Left lung (tissue), 10 donors: Measurements from ENCODE around the gene ACP3. TPM values are rescaled to one million over a fixed set of nuclear protein-coding genes. Genes with fewer than 3 reads are reported as not detected.
"Not testable (repeated sequence)": the region's sequence is repeated elsewhere in the genome, so short reads cannot be mapped to it uniquely, and the experiment has no call there.

ENCODE experiments used
- ATAC-seq: fragments of 200-7000 bp; cut with Tn5 transposase; one replicate; pipeline ENCODE4 v1.9.1; 2020; ENCODE audit warnings: moderate library complexity
- DNase-seq, 4 donors: peaks; one replicate each; pipeline ENCODE4 v3.0.0-alpha.2; 2013 to 2020
- H3K27ac ChIP-seq, 2 donors: fragments of 200-600 bp; sonication (generic) in 1 of 2; one replicate each; pipeline versions ENCODE4 v1.5.0 to v1.8.0; 2020 to 2021
- H3K27me3 ChIP-seq, 2 donors: fragments of 200-600 bp; sonication (generic) in 1 of 2; one replicate each; pipeline versions ENCODE4 v1.5.0 to v1.8.0; 2020 to 2021
- H3K36me3 ChIP-seq, 2 donors: fragments of 200-600 bp; sonication (generic) in 1 of 2; one replicate each; pipeline versions ENCODE4 v1.5.0 to v1.8.0; 2020 to 2021
- H3K4me1 ChIP-seq, 2 donors: fragments of 200-600 bp; one replicate each; pipeline ENCODE4 v1.8.0; 2021
- H3K4me3 ChIP-seq, 2 donors: fragments of 200-600 bp; sonication (generic) in 1 of 2; one replicate each; pipeline versions ENCODE4 v1.5.0 to v1.8.0; 2020 to 2021; ENCODE audit warnings: mild to moderate bottlenecking in 1 of 2
- H3K9me3 ChIP-seq, 2 donors: fragments of 200-600 bp; sonication (generic) in 1 of 2; one replicate each; pipeline versions ENCODE4 v1.5.0 to v1.8.0; 2020 to 2021
- intact Hi-C, 2 donors: fragments of 100-400 bp; cut with DNase I; formaldehyde crosslinking; loops; one replicate each; pipeline versions ENCODE4 v1.11.2 to v1.14.2; 2022
- polyA plus RNA-seq, 6 donors: library from polyadenylated mRNA; unstranded; fragments of 120-200 nt; gene quantifications; one replicate each; pipeline ENCODE4 v1.2.1, GENCODE V29; 2013; ENCODE audit not compliant: insufficient read length in 6 of 6
- total RNA-seq, 2 donors: library from RNA; stranded (reverse); fragmentation: NEBNext Ultra II Directional; extraction: Animal tissue kit (Norgen Biotek cat#: 25700); gene quantifications; one replicate each; pipeline ENCODE4 v1.2.1, GENCODE V29; 2021
- TF ChIP-seq, protein P1 (sequence below), 2 donors: fragments of 200-600 bp; sonication (generic) in 1 of 2; IDR thresholded peaks; one replicate each; pipeline versions ENCODE4 v1.5.0 to v1.8.0; 2021; ENCODE audit warnings: antibody characterized with exemption in 2 of 2
- donor health status: DM: no; HTN: yes; CAD: no.
- donor health status: DM: no; HTN: no; CAD: no.

The ACP3 gene
- total and polyA plus RNA-seq, 8 donors, result 2.7 to 24.3 (median 4.6) TPM

DNA sequence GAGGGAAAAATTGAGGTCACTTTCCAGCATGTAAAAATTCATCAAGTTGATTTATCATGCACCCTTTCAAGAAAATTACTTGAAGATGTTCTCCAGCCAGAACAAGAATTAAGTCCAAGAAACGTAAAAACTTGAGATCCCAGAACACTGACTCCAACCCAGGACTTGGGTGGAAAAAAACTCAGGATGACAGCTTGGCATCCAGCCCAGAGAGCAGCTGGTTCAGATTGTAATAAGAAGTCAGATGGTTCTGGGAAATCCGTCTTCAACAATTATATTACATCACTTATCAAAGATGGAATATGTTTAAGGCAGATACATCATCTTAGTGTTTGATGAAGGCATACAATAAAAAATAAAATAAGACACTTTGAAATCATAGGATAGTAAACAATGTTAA is 77.1 kb downstream of the ACP3 start:
- no peaks in the 10 kb centered on the region for H3K27me3 ChIP-seq
- ATAC-seq (no peak), DNase-seq (peak in 1 of 4 donors; percentile 24)
- intact Hi-C loops, result no loop called here
- H3K36me3 ChIP-seq, result no peaks in the 10 kb centered on the region
- no peaks in the 10 kb centered on the region for H3K4me1 ChIP-seq
- H3K9me3 ChIP-seq, result peaks cover 0 to 5% of the 10 kb centered on the region in 2 donors
- TF ChIP-seq, protein P1, sequence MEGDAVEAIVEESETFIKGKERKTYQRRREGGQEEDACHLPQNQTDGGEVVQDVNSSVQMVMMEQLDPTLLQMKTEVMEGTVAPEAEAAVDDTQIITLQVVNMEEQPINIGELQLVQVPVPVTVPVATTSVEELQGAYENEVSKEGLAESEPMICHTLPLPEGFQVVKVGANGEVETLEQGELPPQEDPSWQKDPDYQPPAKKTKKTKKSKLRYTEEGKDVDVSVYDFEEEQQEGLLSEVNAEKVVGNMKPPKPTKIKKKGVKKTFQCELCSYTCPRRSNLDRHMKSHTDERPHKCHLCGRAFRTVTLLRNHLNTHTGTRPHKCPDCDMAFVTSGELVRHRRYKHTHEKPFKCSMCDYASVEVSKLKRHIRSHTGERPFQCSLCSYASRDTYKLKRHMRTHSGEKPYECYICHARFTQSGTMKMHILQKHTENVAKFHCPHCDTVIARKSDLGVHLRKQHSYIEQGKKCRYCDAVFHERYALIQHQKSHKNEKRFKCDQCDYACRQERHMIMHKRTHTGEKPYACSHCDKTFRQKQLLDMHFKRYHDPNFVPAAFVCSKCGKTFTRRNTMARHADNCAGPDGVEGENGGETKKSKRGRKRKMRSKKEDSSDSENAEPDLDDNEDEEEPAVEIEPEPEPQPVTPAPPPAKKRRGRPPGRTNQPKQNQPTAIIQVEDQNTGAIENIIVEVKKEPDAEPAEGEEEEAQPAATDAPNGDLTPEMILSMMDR (IDR thresholded peaks at IDR 0.05), result no peak
- no peak overlapping the region for H3K27ac ChIP-seq
- no peak overlapping the region for H3K4me3 ChIP-seq

DNA sequence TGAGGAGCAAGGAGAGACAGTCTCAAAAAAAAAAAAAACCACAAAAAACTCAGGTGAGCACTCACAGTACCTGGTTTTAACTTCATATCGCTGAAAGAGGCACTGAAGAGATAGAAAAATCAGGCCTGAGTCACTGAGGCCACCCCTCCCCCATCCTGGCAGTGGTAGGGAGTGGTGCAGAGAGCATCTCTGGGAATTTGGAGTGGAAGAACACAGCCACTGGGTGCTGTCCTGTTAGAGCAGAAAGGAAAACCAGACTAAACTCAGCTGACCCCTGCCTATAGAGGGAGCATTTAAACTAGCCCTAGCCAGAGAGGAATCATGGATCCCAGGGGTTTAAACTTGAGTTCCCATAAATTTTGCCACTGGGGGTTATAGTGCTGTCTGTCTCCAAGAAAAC is 77.9 kb downstream of the ACP3 start:
- DNase-seq (no peak), ATAC-seq (no peak)
- Histone ChIP-seq H3K27ac (no peak overlapping the region), H3K36me3 (no peaks in the 10 kb centered on the region), H3K4me3 (no peak overlapping the region), H3K4me1 (no peaks in the 10 kb centered on the region), H3K9me3 (peaks cover 0 to 5% of the 10 kb centered on the region in 2 donors), H3K27me3 (no peaks in the 10 kb centered on the region)
- TF ChIP-seq, protein P1 (IDR thresholded peaks at IDR 0.05), result no peak
- intact Hi-C loops, result no loop called here

DNA sequence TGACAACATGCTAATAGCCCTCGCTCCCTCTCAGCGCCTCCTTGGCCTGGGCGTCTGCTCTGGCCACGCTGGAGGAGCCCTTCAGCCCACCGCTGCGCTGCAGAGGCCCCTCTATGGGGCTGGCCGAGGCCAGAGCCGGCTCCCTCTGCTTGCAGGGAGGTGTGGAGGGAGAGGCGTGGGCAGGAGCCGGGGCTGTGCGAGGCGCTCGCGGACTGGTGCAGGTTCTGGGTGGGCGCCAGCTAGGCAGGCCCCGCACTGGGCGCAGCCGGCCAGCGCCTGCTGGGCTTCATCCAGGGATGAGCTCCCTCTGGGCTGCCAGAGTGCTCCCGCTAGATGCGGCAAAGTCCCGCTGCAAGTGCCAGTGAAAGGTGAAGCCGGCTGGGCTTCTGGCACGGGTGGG is 79.0 kb downstream of the ACP3 start:
- no peaks in the 10 kb centered on the region for H3K4me1 ChIP-seq
- TF ChIP-seq, protein P1 (IDR thresholded peaks at IDR 0.05), result no peak
- peaks cover 0 to 5% of the 10 kb centered on the region in 2 donors for H3K9me3 ChIP-seq
- H3K27ac ChIP-seq, result no peak overlapping the region
- peak in 1 of 4 donors; percentile 69 for DNase-seq
- no peaks in the 10 kb centered on the region for H3K27me3 ChIP-seq
- no peak overlapping the region for H3K4me3 ChIP-seq
- no peaks in the 10 kb centered on the region for H3K36me3 ChIP-seq
- intact Hi-C loops, result no loop called here
- ATAC-seq, result no peak

DNA sequence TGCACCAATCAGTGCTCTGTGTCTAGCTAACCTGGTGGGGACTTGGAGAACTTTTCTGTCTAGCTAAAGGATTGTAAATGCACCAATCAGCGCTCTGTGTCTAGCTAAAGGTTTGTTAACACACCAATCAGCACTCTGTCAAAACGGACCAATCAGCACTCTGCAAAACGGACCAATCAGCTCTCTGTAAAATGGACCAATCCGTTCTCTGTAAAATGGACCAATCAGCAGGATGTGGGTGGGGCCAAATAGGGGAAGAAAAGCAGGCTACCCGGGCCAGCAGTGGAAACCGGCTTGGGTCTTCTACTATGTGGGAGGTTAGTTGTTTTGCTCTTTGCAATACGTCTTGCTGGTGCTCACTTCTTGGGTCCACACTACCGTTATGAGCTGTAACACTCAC is 79.6 kb downstream of the ACP3 start:
- H3K27me3 ChIP-seq, H3K4me1 ChIP-seq, H3K4me3 ChIP-seq, ATAC-seq, H3K36me3 ChIP-seq, intact Hi-C loops, DNase-seq, H3K9me3 ChIP-seq, H3K27ac ChIP-seq: not testable (repeated sequence)

DNA sequence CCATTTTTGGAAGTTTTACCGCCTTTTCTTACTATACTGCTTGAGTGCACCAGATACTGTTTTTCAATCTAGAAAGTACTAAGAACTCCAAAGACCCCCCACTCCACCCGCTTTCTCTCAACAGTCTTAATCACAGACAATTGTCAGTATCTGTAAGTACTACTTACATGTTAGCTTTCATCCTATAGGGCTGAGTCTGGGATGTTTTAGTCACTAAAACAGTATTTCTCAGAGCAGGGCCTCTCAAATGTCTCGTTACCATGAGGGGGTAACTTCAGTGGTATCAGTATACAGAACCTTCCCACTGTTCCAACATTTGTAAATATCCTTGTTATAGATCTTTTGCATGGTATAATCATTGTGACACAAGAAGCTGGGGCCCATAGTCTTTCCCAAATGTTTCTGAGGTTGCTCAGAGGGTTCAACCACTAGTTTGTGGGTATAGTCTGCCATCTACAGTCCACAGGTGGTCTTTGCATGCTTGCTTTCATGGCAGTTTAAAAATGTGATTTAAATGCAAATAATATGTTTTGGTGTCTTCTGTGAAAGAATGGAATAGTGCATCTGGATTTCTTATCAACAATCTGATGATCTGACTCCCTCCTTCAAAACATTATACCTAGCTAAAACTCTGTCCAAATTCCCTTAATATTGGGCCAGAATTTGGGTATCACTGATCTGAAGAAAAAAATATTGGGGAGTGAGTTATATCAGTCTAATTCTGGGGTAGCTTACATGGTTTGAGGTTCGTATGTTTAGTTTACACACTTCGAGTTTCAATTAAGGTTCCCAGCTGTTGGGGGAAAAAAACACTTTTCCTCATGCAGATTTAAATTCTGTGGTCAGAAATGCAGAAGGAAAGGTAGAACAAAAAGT is 82.1 kb downstream of the ACP3 start:
- ATAC-seq (peak; percentile 93), DNase-seq (peak in 1 of 4 donors; percentile 63)
- peaks cover 0 to 5% of the 10 kb centered on the region in 2 donors for H3K9me3 ChIP-seq
- TF ChIP-seq, protein P1 (IDR thresholded peaks at IDR 0.05), result peak; percentile 70 to 85
- no peaks in the 10 kb centered on the region for H3K4me1 ChIP-seq
- H3K27ac ChIP-seq, result no peak overlapping the region
- no peaks in the 10 kb centered on the region for H3K36me3 ChIP-seq
- H3K4me3 ChIP-seq, result no peak overlapping the region
- intact Hi-C loops, result no loop called here
- no peaks in the 10 kb centered on the region for H3K27me3 ChIP-seq
